GM18907 (cell line): ENCODE data around the gene SPN.
"Not testable (repeated sequence)": the region's sequence is repeated elsewhere in the genome, so short reads cannot be mapped to it uniquely, and the experiment has no call there.

ENCODE experiments used
- ATAC-seq: cut with Tn5 transposase; IDR thresholded peaks from one replicate; pipeline ENCODE4 v1.9.1; 2021; ENCODE audit warnings: mild to moderate bottlenecking, moderate library complexity; ENCODE audit not compliant: unreplicated experiment

SPN gene, protein sequence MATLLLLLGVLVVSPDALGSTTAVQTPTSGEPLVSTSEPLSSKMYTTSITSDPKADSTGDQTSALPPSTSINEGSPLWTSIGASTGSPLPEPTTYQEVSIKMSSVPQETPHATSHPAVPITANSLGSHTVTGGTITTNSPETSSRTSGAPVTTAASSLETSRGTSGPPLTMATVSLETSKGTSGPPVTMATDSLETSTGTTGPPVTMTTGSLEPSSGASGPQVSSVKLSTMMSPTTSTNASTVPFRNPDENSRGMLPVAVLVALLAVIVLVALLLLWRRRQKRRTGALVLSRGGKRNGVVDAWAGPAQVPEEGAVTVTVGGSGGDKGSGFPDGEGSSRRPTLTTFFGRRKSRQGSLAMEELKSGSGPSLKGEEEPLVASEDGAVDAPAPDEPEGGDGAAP

GRCh38 chr16:29663016-29663806 is at the start of gene SPN:
Gene SPN, plus strand, starts transcription at chr16:29663247. Its CDS starts 482 bp downstream, at chr16:29663729.
- ATAC-seq = peak; percentile 28

DNA sequence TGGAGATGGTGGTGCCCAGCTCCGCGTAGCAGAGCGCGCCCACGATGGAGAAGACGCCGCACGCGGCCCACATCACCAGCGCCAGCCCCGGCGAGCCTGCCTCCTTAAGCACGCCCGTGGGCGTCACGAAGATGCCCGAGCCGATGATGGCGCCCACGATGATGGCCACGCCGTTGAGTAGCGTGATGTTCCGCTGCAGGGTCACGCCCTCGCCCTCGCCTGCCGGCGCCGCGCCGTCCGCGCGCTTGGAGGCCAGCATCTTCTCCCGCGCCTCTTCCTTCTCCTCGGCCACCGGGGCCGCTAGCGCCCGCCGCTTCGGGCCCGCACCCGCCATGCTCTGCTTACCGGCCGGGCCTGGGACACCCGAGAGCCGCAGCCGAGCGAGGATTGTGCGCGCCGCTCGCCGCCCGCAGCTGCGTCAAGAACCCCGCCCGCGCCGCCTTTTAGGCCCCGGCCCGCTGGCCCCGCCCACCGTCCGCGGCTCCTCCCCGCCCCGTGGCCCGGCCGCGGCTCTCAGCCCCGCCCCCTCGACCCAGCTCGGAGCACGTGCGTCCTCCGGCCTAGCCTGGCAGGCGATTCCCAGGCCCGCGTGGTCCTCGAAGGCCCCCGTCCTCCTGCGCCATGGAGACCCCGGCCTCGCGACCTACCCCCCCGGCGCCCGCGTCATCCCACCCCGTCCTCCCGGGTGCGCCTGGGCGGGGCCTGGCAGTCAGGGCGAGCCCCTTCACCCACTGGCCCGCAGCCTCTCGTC is 49.6 kb upstream of the SPN start:
- ATAC-seq = peak; percentile 35

DNA sequence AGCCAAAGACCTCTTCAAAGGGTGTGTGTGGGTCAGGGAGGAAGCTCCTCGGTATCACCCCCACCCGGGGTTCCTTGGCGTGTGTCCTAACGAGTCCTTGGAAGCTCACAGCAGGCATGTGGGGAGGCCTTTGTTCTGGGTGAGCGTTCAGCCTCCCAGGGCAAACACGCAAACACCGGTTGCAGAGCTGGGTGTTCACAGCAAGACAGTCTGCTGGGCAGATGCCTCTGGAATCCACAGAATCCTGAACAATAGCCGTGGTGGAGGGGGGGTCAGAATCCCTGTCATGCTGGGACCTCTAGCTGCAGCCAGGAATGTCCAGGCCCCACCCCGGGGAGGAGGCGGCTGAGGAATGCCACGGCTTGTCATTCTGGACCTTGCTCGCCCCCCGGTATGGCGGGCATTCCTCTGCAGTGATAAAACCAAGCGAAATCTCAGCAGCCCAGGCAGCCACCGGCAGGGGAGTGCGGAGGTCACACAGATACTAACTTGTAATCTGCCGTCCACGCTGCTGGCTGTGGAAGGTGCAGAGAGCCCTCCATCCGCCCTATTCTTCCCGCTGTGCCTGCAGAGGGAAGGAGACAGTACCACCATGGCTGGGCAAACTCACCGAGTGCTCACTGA is 48.2 kb upstream of the SPN start:
- not testable (repeated sequence) for ATAC-seq

GRCh38 chr16:29616127-29616526 is 46.9 kb upstream of the SPN start:
- ATAC-seq = not testable (repeated sequence)

- not testable (repeated sequence) for ATAC-seq
Observed at GRCh38 chr16:29620591-29620990, 42.5 kb upstream of the SPN start.

GRCh38 chr16:29622738-29623137 is 40.3 kb upstream of the SPN start:
- not testable (repeated sequence) for ATAC-seq

DNA sequence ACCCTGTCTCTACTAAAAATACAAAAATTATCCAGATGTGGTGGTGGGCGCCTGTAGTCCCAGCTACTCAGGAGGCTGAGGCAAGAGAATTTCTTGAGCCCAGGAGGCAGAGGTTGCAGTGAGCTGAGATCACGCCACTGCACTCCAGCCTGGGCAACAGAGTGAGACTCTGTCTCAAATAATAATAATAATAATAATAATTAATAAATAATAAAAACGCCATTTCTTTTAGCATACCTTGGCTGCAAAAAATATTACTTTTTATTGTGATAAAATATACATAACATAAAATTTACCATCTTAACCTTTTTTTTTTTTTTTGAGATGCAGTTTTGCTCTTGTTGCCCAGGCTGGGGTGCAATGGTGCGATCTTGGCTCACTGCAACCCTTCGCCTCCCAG is 39.8 kb upstream of the SPN start:
- not testable (repeated sequence) for ATAC-seq

GRCh38 chr16:29625114-29625513 is 37.9 kb upstream of the SPN start:
- not testable (repeated sequence) for ATAC-seq

DNA sequence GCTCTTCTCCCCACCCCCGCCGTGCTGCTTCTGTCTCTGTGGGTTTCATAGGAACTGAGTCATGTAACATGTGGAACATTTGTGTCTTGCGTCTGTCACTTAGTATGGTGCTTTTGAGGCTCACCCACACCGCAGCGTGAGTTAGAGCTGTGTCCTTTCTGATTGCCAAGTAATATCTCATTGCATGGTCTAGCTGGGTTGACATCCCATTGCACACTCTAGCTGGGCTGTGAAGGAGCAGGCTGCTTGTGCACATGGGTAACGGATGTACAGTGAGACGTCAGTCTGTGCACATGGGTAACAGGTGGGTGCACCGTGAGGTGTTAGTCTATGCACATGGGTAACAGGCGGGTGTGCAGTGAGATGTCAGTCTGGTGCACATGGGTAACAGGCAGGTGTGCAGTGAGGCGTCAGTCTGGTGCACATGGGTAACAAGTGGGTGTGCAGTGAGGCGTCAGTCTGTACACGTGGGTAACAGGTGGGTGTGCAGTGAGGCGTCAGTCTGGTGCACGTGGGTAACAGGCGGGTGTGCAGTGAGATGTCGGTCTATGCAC is 36.2 kb upstream of the SPN start:
- peak; percentile 50 for ATAC-seq

- peak; percentile 59 for ATAC-seq
Observed at GRCh38 chr16:29627661-29628075, 35.4 kb upstream of the SPN start.

DNA sequence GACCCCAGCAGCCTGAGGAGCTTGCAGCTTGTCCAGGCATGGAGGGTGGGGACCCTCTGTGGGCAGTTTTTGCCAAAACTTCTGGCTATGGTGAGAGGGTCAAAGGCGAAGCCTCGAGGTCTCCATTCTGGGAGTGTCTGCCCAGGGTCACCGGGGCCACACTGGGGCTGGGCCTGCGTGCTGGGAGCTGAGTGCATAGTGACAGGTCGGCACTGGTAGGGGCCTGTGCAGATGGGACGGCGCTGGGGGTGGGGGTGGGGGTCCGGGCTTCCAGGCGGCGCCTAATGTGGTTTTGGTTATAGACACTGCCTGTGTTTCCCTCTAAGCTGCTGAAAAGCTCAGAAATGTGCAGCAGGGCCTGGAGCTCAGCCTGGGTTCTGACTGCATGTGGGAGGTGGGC is 34.3 kb upstream of the SPN start:
- ATAC-seq = not testable (repeated sequence)

GRCh38 chr16:29629318-29629717 is 33.7 kb upstream of the SPN start:
- not testable (repeated sequence) for ATAC-seq

DNA sequence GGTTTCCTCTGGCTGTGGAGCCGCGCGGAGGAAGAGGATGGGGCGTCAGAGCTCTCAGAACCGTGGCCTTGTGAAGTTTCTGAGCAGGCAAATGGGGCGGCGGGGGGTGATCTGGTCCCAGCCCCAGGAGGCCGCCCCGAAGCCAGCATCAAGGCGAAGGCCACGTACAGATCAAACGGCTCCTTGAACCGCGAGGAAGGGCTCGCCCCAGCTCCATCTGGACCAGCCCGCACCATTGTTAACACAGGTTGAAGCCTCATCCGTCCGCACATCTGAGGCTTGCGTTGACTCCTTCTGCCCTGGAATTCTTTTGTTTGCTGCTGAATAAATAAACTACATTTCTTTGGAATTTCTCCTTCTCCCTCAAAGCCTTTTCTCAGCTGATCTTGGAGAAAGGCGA is 31.4 kb upstream of the SPN start:
- ATAC-seq = not testable (repeated sequence)

- not testable (repeated sequence) for ATAC-seq
Observed at GRCh38 chr16:29635902-29636301, 27.1 kb upstream of the SPN start.

DNA sequence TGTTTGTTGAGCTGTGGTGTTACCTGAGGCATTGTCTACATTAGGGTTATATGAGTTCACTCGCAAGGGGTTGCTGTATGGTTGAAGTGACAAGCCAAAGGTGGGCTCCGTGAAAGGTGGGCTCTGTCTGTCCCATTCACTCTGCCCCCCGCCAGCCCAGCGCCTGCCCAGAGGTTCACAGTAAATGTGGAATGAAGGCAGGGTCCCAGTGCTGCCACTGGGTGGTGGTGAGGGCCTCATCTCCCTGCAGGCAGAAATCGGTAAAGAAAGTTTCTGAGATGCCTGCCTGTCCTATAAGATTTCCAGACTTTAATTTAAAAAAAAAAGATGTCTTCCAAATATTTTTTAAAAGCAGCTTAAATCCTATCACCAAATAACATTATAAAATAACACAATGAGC is 26.7 kb upstream of the SPN start:
- ATAC-seq = not testable (repeated sequence)

DNA sequence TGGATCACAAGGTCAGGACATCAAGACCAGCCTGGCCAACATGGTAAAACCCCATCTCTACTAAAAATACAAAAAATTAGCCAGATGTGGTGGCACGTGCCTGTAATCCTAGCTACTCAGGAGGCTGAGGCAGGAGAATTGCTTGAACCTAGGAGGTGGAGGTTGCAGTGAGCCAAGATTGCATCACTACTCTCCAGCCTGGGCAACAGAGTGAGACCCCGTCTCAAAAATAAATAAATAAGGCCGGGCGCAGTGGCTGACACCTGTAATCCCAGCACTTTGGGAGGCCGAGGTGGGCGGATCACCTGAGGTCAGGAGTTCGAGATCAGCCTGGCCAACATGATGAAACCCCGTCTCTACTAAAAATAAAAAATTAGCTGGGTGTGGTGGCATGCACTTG is 24.3 kb upstream of the SPN start:
- ATAC-seq = not testable (repeated sequence)

DNA sequence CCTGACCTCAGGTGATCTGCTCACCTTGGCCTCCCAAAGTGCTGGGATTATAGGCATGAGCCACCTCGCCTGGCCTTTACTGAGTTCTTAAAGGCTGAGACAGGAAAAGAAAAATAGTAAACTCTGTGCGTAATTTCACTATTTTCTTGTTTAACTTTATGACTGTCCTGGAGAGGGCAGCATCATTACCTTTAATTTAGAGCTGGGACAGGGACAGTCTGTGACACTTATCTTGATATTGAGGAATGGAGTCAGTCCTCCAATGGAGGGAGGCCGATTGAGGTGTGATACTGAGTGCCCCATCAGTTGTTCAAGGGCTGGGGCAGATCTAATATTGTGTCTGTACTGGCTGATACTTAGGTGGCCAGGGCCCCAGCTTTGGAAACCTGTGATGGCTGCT is 21.5 kb upstream of the SPN start:
- no peak for ATAC-seq

DNA sequence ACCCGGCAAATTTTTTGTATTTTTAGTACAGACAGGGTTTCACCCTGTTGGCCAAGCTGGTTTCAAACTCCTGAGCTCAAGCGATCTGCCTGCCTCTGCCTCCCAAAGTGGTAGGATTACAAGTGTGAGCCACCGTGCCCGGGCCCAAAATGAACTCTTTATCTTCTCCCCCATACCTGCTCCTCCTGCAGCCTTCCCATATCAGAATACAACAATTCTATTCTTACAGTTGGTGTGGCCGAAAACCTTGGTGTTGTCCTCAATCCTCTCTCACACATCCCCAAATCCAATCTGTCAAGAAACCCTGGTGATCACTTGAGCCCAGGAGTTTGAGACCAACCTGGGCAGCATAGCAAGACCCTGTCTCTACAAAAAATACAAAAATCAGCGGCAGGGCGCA is 19.5 kb upstream of the SPN start:
- no peak for ATAC-seq

DNA sequence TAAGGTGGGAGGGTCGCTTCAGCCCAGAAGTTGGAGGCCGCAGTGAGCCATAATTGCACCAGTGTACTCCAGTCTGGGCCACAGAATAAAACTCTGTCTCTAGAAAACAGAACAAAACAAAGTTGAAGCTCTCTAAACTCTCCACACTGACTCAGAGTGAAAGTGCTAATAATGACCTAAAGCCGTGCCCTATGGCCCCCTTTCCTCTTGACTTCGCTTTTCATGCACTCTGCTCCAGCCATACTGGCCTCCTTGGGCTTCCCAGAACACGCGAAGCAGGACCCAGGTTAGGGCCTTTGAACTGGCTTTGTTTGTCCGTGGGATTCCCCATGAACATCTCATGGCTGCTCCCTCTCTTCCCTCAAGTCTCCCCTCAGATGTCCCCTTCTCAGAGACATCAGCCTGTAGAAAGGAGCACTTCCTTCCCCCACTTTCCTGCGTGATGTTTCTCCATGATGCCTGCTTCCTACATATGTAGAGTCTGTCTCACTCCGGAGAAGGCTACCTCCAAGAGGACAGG is 18.6 kb upstream of the SPN start:
- ATAC-seq = peak; percentile 63
